HCT116 (cell line): ENCODE results near the gene CCDC17.

Experiments
- CEBPB ChIP-seq: IDR thresholded peaks from 2 replicates; pipeline ENCODE4 v1.6.1; 2012; ENCODE audit warnings: low read depth
- EZH2 ChIP-seq: fragments of 200-600 bp; sonication (generic); IDR thresholded peaks from 2 replicates; pipeline ENCODE4 v1.6.1; 2017; ENCODE audit warnings: antibody characterized with exemption, mixed run types
- JUND ChIP-seq: IDR thresholded peaks from 2 replicates; pipeline ENCODE4 v1.6.1; 2012
- POLR2A ChIP-seq: IDR thresholded peaks from 2 replicates; pipeline ENCODE4 v1.7.0; 2011; ENCODE audit warnings: borderline replicate concordance; ENCODE audit not compliant: insufficient read depth, insufficient read length; ENCODE audit errors: extremely low read depth
- POLR2AphosphoS5 ChIP-seq: IDR thresholded peaks from 2 replicates; pipeline ENCODE4 v1.6.1; 2011; ENCODE audit warnings: mild to moderate bottlenecking, low read depth, low read length, moderate library complexity
- RAD21 ChIP-seq: IDR thresholded peaks from 2 replicates; pipeline ENCODE4 v1.6.1; 2012; ENCODE audit warnings: low read depth, mild to moderate bottlenecking
- SIN3A ChIP-seq: IDR thresholded peaks from 2 replicates; pipeline ENCODE4 v1.6.1; 2012; ENCODE audit warnings: low read depth
- SP1 ChIP-seq: IDR thresholded peaks from 2 replicates; pipeline ENCODE4 v1.6.1; 2012; ENCODE audit warnings: low read depth
- ZNF274 ChIP-seq: fragments of 200-500 bp; sonication (Bioruptor generic); IDR thresholded peaks from 2 replicates; pipeline ENCODE4 v1.6.1; 2014; ENCODE audit warnings: mild to moderate bottlenecking, low read depth, low read length, inconsistent platforms
- TF ChIP-seq, protein P1 (sequence below): IDR thresholded peaks from 2 replicates; pipeline ENCODE4 v1.6.1; 2012
- TF ChIP-seq, protein P2 (sequence below), 3 experiments: fragments of 200-600 bp in 1 of 3; sonication (generic) in 1 of 3; IDR thresholded peaks in 2 of 3; conservative IDR thresholded peaks in 1 of 3; 2 replicates each; pipeline ENCODE4 v1.5.1; 2012 to 2017; ENCODE audit warnings: low read depth in 2 of 3, low read length in 2 of 3, antibody characterized with exemption in 1 of 3, borderline replicate concordance in 1 of 3, control low read depth in 1 of 3, mild to moderate bottlenecking in 1 of 3, mixed read lengths in 1 of 3, mixed run types in 1 of 3, moderate library complexity in 1 of 3; ENCODE audit not compliant: insufficient read depth in 1 of 3
- TF ChIP-seq, protein P3 (sequence below): IDR thresholded peaks from 2 replicates; pipeline ENCODE4 v1.6.1; 2012; ENCODE audit warnings: low read depth
- TF ChIP-seq, protein P4 (sequence below): IDR thresholded peaks from 2 replicates; pipeline ENCODE4 v1.6.1; 2012
- TF ChIP-seq, protein P5 (sequence below): IDR thresholded peaks from 2 replicates; pipeline ENCODE4 v1.6.1; 2011; ENCODE audit warnings: mild to moderate bottlenecking, low read length, moderate library complexity; ENCODE audit not compliant: insufficient replicate concordance; ENCODE audit errors: extremely low read depth

DNA sequence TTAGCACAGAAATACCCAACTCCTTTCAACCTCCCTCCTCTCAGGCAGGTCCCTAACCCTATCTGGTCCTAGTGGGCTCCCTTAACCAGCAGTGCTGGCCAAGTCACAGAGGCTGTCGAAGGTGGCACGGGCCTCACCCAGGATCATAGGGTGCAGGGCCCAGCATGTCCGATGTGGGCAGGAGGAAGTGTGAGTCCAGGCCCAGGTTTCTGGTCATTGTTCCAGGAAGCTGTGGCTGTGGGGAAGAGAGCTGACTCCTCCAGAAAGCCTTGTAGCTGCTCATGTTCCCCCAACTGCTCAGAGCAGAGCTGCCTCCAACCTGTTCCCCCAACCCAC, 2.4 kb downstream of the CCDC17 start:
- TF ChIP-seq JUND (no peak), POLR2A (no peak), CEBPB (no peak), POLR2AphosphoS5 (no peak), SP1 (no peak), SIN3A (no peak), ZNF274 (no peak), RAD21 (no peak), EZH2 (no peak)
- TF ChIP-seq, protein P1, sequence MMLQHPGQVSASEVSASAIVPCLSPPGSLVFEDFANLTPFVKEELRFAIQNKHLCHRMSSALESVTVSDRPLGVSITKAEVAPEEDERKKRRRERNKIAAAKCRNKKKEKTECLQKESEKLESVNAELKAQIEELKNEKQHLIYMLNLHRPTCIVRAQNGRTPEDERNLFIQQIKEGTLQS: no peak
- TF ChIP-seq, protein P2, sequence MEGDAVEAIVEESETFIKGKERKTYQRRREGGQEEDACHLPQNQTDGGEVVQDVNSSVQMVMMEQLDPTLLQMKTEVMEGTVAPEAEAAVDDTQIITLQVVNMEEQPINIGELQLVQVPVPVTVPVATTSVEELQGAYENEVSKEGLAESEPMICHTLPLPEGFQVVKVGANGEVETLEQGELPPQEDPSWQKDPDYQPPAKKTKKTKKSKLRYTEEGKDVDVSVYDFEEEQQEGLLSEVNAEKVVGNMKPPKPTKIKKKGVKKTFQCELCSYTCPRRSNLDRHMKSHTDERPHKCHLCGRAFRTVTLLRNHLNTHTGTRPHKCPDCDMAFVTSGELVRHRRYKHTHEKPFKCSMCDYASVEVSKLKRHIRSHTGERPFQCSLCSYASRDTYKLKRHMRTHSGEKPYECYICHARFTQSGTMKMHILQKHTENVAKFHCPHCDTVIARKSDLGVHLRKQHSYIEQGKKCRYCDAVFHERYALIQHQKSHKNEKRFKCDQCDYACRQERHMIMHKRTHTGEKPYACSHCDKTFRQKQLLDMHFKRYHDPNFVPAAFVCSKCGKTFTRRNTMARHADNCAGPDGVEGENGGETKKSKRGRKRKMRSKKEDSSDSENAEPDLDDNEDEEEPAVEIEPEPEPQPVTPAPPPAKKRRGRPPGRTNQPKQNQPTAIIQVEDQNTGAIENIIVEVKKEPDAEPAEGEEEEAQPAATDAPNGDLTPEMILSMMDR (IDR thresholded peaks at IDR 0.05 in 2 of 3, conservative IDR thresholded peaks at IDR 0.05 in 1 of 3; ENCODE audit: borderline replicate concordance in 1 of 3, insufficient read depth in 1 of 3, low read depth in 2 of 3, low read length in 2 of 3): no peak
- TF ChIP-seq, protein P3, sequence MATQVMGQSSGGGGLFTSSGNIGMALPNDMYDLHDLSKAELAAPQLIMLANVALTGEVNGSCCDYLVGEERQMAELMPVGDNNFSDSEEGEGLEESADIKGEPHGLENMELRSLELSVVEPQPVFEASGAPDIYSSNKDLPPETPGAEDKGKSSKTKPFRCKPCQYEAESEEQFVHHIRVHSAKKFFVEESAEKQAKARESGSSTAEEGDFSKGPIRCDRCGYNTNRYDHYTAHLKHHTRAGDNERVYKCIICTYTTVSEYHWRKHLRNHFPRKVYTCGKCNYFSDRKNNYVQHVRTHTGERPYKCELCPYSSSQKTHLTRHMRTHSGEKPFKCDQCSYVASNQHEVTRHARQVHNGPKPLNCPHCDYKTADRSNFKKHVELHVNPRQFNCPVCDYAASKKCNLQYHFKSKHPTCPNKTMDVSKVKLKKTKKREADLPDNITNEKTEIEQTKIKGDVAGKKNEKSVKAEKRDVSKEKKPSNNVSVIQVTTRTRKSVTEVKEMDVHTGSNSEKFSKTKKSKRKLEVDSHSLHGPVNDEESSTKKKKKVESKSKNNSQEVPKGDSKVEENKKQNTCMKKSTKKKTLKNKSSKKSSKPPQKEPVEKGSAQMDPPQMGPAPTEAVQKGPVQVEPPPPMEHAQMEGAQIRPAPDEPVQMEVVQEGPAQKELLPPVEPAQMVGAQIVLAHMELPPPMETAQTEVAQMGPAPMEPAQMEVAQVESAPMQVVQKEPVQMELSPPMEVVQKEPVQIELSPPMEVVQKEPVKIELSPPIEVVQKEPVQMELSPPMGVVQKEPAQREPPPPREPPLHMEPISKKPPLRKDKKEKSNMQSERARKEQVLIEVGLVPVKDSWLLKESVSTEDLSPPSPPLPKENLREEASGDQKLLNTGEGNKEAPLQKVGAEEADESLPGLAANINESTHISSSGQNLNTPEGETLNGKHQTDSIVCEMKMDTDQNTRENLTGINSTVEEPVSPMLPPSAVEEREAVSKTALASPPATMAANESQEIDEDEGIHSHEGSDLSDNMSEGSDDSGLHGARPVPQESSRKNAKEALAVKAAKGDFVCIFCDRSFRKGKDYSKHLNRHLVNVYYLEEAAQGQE: no peak
- TF ChIP-seq, protein P4, sequence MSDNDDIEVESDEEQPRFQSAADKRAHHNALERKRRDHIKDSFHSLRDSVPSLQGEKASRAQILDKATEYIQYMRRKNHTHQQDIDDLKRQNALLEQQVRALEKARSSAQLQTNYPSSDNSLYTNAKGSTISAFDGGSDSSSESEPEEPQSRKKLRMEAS: no peak
- TF ChIP-seq, protein P5, sequence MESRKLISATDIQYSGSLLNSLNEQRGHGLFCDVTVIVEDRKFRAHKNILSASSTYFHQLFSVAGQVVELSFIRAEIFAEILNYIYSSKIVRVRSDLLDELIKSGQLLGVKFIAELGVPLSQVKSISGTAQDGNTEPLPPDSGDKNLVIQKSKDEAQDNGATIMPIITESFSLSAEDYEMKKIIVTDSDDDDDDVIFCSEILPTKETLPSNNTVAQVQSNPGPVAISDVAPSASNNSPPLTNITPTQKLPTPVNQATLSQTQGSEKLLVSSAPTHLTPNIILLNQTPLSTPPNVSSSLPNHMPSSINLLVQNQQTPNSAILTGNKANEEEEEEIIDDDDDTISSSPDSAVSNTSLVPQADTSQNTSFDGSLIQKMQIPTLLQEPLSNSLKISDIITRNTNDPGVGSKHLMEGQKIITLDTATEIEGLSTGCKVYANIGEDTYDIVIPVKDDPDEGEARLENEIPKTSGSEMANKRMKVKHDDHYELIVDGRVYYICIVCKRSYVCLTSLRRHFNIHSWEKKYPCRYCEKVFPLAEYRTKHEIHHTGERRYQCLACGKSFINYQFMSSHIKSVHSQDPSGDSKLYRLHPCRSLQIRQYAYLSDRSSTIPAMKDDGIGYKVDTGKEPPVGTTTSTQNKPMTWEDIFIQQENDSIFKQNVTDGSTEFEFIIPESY: no peak
